Body of pancreas (tissue), 4 donors: ENCODE data around the gene TULP1. TPM values are rescaled to one million over a fixed set of nuclear protein-coding genes. Genes with fewer than 3 reads are reported as not detected.

Experiments used
- ATAC-seq: fragments of 150-250 bp; one replicate; pipeline ENCODE4 v1.9.1; 2016
- DNase-seq, 4 donors: peaks; one replicate each; pipeline ENCODE4 v3.0.0-alpha.2; 2019
- H3K27ac ChIP-seq, 4 donors: fragments of 200-600 bp; sonication (generic); 1 replicate in 3 of 4; 2 replicates in 1 of 4; pipeline versions ENCODE4 v1.5.1 to v1.6.1; 2016 to 2019; ENCODE audit warnings: mild to moderate bottlenecking in 1 of 4, mixed read lengths in 1 of 4, moderate library complexity in 1 of 4
- H3K27me3 ChIP-seq, 2 donors: fragments of 200-600 bp; sonication (generic); one replicate each; pipeline ENCODE4 v1.6.0; 2016; ENCODE audit warnings: mild to moderate bottlenecking in 1 of 2
- H3K36me3 ChIP-seq, 2 donors: fragments of 200-600 bp; sonication (generic); replicated peaks in 1 of 2; 2 replicates each; pipeline ENCODE4 v1.5.1; 2016; ENCODE audit warnings: low read depth in 2 of 2; ENCODE audit not compliant: insufficient read depth in 1 of 2
- H3K4me1 ChIP-seq: fragments of 200-600 bp; sonication (generic); one replicate; pipeline ENCODE4 v1.6.0; 2016
- H3K4me3 ChIP-seq, 2 donors: fragments of 200-600 bp; sonication (generic); 1 replicate in 1 of 2; 2 replicates in 1 of 2; pipeline ENCODE4 v1.5.1; 2016 to 2019
- H3K9me3 ChIP-seq, 3 donors: fragments of 200-600 bp; sonication (generic); 1 replicate in 2 of 3; 2 replicates in 1 of 3; pipeline ENCODE4 v1.5.1; 2016
- POLR2A ChIP-seq, 3 donors: fragments of 450-650 bp; IDR thresholded peaks; one replicate each; pipeline ENCODE4 v1.6.1; 2016; ENCODE audit warnings: antibody characterized with exemption in 3 of 3, mild to moderate bottlenecking in 2 of 3
- WGBS, 2 donors: methylation state at CpG; one replicate each; pipeline ENCODE4 v1.1.5; 2017; 5-methylcytosine and 5-hydroxymethylcytosine counted together
- intact Hi-C: fragments of 100-400 bp; cut with DNase I; formaldehyde crosslinking; loops from one replicate; pipeline ENCODE4 v1.15.1; 2023
- total RNA-seq, 2 donors: library from RNA; depleted of rRNA; stranded (reverse); fragments of >200 nt; gene quantifications; one replicate each; pipeline ENCODE4 v1.1.0, GENCODE V29; 2016
- TF ChIP-seq, protein P1 (sequence below), 7 experiments: fragments of 450-650 bp in 4 of 7; fragments of 200-600 bp in 3 of 7; sonication (generic) in 3 of 7; IDR thresholded peaks; one replicate each; pipeline ENCODE4 v1.5.1; 2016 to 2019; ENCODE audit warnings: antibody characterized with exemption in 7 of 7

Gene TULP1
- total RNA-seq, 2 donors from 2014 or later: not detected

DNA sequence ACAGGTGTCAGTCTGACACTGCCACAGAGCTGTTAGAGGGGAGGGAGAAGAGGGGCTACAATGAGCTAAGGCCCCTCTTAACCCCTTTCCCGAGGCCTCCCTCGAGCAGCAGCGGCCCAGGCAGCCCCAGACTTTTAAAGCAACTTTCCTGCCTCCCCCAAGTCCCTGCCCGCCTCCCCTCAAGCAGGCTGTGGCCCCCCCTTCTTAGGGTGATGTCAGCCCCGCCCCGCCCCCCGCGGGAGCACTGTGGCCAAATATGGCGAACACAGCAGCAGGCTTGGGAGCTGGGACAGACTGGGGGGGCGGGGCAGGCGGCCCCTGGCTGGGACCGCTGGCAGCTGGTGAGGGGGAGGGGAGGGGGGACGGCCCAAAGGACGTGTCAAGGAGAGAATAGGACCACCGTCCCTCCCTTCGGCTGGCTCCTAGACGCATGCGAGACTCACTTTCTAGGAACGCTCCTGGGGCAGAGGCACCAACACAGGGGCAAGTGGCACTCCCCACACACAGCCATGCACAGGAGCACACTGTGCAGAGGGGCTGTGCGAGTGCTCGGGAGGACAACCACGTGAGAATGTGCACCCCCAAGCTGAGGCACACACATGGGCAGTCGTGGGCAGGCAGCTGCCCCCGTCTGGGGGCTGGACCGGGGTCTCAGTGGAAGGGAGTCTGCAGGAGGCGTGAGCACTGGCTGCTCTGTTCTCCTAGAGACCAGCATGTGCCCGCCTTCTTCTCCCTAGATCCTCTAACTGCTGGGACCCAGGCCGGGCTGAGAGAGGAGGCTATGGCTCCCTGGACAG lies 22.5 kb downstream of the TULP1 start:
- peak; percentile 52 to 81 (median 74) for DNase-seq
- peak; percentile 26 for ATAC-seq
- TF ChIP-seq, protein P1, sequence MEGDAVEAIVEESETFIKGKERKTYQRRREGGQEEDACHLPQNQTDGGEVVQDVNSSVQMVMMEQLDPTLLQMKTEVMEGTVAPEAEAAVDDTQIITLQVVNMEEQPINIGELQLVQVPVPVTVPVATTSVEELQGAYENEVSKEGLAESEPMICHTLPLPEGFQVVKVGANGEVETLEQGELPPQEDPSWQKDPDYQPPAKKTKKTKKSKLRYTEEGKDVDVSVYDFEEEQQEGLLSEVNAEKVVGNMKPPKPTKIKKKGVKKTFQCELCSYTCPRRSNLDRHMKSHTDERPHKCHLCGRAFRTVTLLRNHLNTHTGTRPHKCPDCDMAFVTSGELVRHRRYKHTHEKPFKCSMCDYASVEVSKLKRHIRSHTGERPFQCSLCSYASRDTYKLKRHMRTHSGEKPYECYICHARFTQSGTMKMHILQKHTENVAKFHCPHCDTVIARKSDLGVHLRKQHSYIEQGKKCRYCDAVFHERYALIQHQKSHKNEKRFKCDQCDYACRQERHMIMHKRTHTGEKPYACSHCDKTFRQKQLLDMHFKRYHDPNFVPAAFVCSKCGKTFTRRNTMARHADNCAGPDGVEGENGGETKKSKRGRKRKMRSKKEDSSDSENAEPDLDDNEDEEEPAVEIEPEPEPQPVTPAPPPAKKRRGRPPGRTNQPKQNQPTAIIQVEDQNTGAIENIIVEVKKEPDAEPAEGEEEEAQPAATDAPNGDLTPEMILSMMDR (IDR thresholded peaks at IDR 0.05): no peak
- TF ChIP-seq POLR2A (IDR thresholded peaks at IDR 0.05): no peak
- intact Hi-C loops: no loop called here
- Histone ChIP-seq H3K36me3 (no peaks in the 10 kb centered on the region), H3K4me3 (no peak overlapping the region), H3K9me3 (no peaks in the 10 kb centered on the region), H3K27me3 (no peaks in the 10 kb centered on the region), H3K27ac (peak overlapping the region in 3 of 4 donors; percentile 2 to 42 (median 36)), H3K4me1 (peaks cover 64% of the 10 kb centered on the region)
- 35 to 58% methylated on average over 10 to 28 of the region's 28 CpGs for WGBS, 2 donors

DNA sequence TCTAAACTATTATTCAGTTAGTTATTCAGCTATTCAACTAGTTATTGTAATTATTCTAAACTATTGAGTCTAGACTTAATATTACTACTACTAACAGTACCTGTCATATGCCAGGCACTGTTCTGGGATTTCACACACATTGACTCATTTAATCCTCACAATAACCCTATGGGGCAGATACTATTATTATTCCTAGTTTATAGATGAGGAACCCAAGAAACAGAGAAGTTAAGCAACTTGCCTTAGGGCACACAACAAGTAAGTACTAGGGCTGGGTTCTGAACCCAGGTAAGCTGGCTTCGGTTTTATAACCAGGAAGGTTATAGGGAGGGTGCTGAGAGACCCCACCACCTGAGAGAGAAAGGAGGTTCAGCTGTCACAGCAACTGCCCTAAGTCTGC lies 23.6 kb downstream of the TULP1 start:
- TF ChIP-seq POLR2A (IDR thresholded peaks at IDR 0.05): no peak
- TF ChIP-seq, protein P1 (IDR thresholded peaks at IDR 0.05): no peak
- Histone ChIP-seq H3K27me3 (no peaks in the 10 kb centered on the region), H3K36me3 (no peaks in the 10 kb centered on the region), H3K27ac (peak overlapping the region in 1 of 4 donors; percentile 36), H3K9me3 (no peaks in the 10 kb centered on the region), H3K4me3 (no peak overlapping the region), H3K4me1 (peaks cover 58% of the 10 kb centered on the region)
- WGBS, 2 donors: 92 to 93% methylated on average over 1 of the region's 1 CpG
- ATAC-seq: no peak
- no peak for DNase-seq
- intact Hi-C loops: no loop called here

DNA sequence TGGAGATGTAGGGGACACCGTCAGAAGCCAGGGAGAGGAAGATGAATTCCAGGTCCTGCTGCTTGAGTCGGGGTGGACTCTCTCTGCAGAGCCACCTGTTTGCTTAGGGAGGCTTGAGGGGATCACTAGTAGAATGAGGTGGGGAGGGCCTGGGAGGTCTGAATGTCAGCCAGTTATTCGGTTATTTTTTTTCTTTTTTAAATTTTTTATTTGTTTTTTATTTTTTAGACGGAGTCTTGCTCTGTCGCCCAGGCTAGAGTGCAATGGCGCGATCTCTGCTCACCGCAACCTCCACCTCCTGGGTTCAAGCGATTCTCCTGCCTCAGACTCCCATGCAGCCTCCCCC lies 24.2 kb downstream of the TULP1 start:
- Histone ChIP-seq H3K27me3 (no peaks in the 10 kb centered on the region), H3K4me1 (peaks cover 55% of the 10 kb centered on the region), H3K36me3 (no peaks in the 10 kb centered on the region), H3K27ac (peak overlapping the region in 3 of 4 donors; percentile 36 to 53 (median 48)), H3K4me3 (no peak overlapping the region), H3K9me3 (no peaks in the 10 kb centered on the region)
- whole genome bisulfite sequencing, 2 donors: 84 to 85% methylated on average over 9 of the region's 9 CpGs
- TF ChIP-seq, protein P1 (IDR thresholded peaks at IDR 0.05): no peak
- TF ChIP-seq POLR2A (IDR thresholded peaks at IDR 0.05): no peak
- no peak for DNase-seq
- intact Hi-C loops: no loop called here
- ATAC-seq: no peak

DNA sequence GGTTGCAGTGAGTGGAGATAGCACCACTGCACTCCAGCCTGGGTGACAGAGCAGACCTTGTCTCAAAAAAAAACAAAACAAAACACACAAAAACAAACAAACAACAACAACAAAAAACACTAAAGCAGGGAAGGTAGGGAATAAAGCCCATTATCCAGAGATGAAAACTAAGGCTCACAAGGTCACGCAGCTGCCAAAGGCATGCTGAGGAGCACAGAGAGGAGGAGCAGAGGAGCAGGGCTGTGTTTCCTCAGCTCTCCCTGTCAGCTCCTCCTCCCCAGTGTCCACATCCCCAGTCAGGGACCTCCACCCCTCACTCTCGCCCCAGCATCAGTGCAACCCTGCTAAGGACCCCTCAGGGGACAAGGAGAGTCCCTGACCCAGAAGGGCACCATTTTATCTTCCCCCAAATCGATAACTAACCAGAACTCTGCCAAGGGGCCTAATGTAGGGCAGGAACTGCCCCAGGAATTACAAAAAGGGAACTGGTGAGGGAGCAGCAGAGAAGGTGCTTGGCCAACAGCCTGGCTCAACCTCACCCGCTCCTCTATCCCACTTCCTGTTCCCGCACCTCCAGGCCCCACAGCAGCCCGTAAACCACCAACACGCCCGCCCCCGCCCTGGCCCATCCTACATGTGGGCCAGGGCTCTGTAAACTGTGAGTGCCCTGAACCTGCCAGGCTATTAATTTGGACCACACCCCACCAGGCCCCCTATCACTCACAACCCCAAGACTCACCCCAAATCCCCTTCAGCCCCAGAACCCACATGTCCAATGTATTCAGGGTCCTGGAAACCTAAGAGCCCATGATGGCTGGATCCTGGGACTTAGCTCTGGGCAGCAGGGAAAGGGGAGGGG lies 24.8 kb downstream of the TULP1 start:
- no peak overlapping the region for H3K4me3 ChIP-seq
- peak overlapping the region in 3 of 4 donors; percentile 36 to 53 (median 48) for H3K27ac ChIP-seq
- DNase-seq: peak in 1 of 4 donors; percentile 42
- no peaks in the 10 kb centered on the region for H3K27me3 ChIP-seq
- H3K4me1 ChIP-seq: peaks cover 55% of the 10 kb centered on the region
- 53 to 76% methylated on average over 9 of the region's 9 CpGs for WGBS, 2 donors
- no peak for TF ChIP-seq POLR2A (IDR thresholded peaks at IDR 0.05)
- TF ChIP-seq, protein P1 (IDR thresholded peaks at IDR 0.05): no peak
- ATAC-seq: no peak
- H3K9me3 ChIP-seq: no peaks in the 10 kb centered on the region
- intact Hi-C loops: no loop called here
- no peaks in the 10 kb centered on the region for H3K36me3 ChIP-seq
